GM12878 (cell line): ENCODE measurements around the gene PSMB9. TPM values are rescaled to one million over a fixed set of nuclear protein-coding genes. Genes with fewer than 3 reads are reported as not detected.

Experiments used
- ATF7 ChIP-seq: fragments of 450-650 bp; IDR thresholded peaks from 2 replicates; pipeline ENCODE4 v1.6.1; 2016; ENCODE audit warnings: low read depth, mild to moderate bottlenecking
- DPF2 ChIP-seq: fragments of 450-650 bp; IDR thresholded peaks from 2 replicates; pipeline ENCODE4 v1.6.1; 2017; ENCODE audit warnings: mild to moderate bottlenecking
- MYC ChIP-seq: IDR thresholded peaks from 2 replicates; pipeline ENCODE4 v1.6.1; 2011; ENCODE audit warnings: mild to moderate bottlenecking, low read length, moderate library complexity, inconsistent platforms; ENCODE audit not compliant: insufficient read depth, insufficient replicate concordance, insufficient read length, severe bottlenecking
- NBN ChIP-seq: fragments of 450-650 bp; IDR thresholded peaks from 2 replicates; pipeline ENCODE4 v1.6.1; 2016
- NR2C1 ChIP-seq: fragments of 450-650 bp; IDR thresholded peaks from 2 replicates; pipeline ENCODE4 v1.6.1; 2017; ENCODE audit warnings: antibody characterized with exemption, mild to moderate bottlenecking, moderate library complexity
- NRF1 ChIP-seq: conservative IDR thresholded peaks from 2 replicates; pipeline ENCODE4 v1.6.1; 2011; ENCODE audit warnings: mild to moderate bottlenecking, low read depth, low read length, improper control_type of control experiment
- PML ChIP-seq: IDR thresholded peaks from 2 replicates; pipeline ENCODE4 v1.6.1; 2012; ENCODE audit warnings: low read length, inconsistent platforms
- RAD51 ChIP-seq: fragments of 450-650 bp; IDR thresholded peaks from 2 replicates; pipeline ENCODE4 v1.6.1; 2016; ENCODE audit warnings: moderate library complexity, mild to moderate bottlenecking, inconsistent platforms
- SREBF1 ChIP-seq: IDR thresholded peaks from 2 replicates; pipeline ENCODE4 v1.6.1; 2012; ENCODE audit warnings: mild to moderate bottlenecking, low read length
- WRNIP1 ChIP-seq: IDR thresholded peaks from 2 replicates; pipeline ENCODE4 v1.6.1; 2011; ENCODE audit warnings: low read depth, low read length, improper control_type of control experiment, borderline replicate concordance
- YY1 ChIP-seq: IDR thresholded peaks from 2 replicates; pipeline ENCODE4 v1.6.1; 2011; ENCODE audit warnings: low read depth, mild to moderate bottlenecking, low read length
- ZNF384 ChIP-seq: IDR thresholded peaks from 2 replicates; pipeline ENCODE4 v1.6.1; 2012; ENCODE audit warnings: low read depth, mild to moderate bottlenecking, low read length, improper control_type of control experiment, borderline replicate concordance
- polyA plus RNA-seq, 11 experiments: library from polyadenylated mRNA; depleted of rRNA in 4 of 11; unstranded in 6 of 11; stranded (reverse) in 5 of 11; fragments of >200 nt; fragmentation: Nextera tagmentation in 4 of 11; fragmentation: Illumina TruSeq in 1 of 11; extraction: Ambion mirVana in 4 of 11; extraction: Trizol in 1 of 11; gene quantifications; 1 replicate in 1 of 11; 2 replicates in 10 of 11; pipeline versions ENCODE4 v1.2.1 to v1.2.3, GENCODE V29; 2011 to 2016; ENCODE audit warnings: inconsistent platforms in 2 of 11, missing spikeins in 2 of 11, low read depth in 1 of 11
- total RNA-seq, 4 experiments: library from RNA; depleted of rRNA in 3 of 4; stranded (reverse); fragments of >200 nt in 3 of 4; fragmentation: Illumina TruSeq in 1 of 4; extraction: Trizol in 1 of 4; gene quantifications; 2 replicates each; pipeline versions ENCODE4 v1.2.1 to v1.2.3, GENCODE V29; 2013 to 2021
- TF ChIP-seq, protein P1 (sequence below): IDR thresholded peaks from 2 replicates; pipeline ENCODE4 v1.6.1; 2011; ENCODE audit warnings: mild to moderate bottlenecking, low read depth, low read length, moderate library complexity; ENCODE audit not compliant: insufficient replicate concordance
- TF ChIP-seq, protein P2 (sequence below): IDR thresholded peaks from 2 replicates; pipeline ENCODE4 v1.6.1; 2012; ENCODE audit warnings: low read length, inconsistent platforms
- TF ChIP-seq, protein P3 (sequence below): IDR thresholded peaks from 2 replicates; pipeline ENCODE4 v1.6.1; 2012; ENCODE audit warnings: mild to moderate bottlenecking, low read depth, low read length
- TF ChIP-seq, protein P4 (sequence below): fragments of 450-650 bp; formaldehyde crosslinking; IDR thresholded peaks from 2 replicates; pipeline ENCODE4 v1.5.0; 2022; ENCODE audit warnings: mild to moderate bottlenecking, missing genetic modification characterization
- TF ChIP-seq, protein P5 (sequence below): fragments of 450-650 bp; formaldehyde crosslinking; IDR thresholded peaks from 2 replicates; pipeline ENCODE4 v1.4.0; 2020; ENCODE audit warnings: mild to moderate bottlenecking, moderate library complexity

PSMB9 gene
- total and polyA plus RNA-seq, 10 of the 15 experiments (the other 5 are each of a cell fraction or from before 2014, with no cell fraction given), result 167 to 517 (median 275) TPM

DNA sequence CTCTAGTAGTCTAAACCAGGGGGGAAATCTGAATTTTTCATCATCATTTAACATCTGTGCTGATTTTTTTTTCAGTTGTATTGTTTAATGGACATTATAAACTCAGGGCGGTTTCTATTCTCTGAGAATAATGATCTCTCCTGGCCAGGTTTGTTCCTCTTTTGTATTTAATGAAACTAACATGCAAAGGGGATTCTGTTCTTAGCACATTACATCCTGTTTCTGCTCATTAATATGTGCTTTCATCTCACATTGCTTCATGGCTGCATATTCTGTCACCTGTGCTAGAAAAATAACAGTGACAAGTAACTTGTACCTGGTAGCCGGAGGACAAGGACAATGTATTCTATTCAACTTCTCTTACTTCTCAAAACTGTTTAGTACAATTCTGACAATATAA lies 38.0 kb upstream of the PSMB9 start (continued):
- TF ChIP-seq, protein P1, sequence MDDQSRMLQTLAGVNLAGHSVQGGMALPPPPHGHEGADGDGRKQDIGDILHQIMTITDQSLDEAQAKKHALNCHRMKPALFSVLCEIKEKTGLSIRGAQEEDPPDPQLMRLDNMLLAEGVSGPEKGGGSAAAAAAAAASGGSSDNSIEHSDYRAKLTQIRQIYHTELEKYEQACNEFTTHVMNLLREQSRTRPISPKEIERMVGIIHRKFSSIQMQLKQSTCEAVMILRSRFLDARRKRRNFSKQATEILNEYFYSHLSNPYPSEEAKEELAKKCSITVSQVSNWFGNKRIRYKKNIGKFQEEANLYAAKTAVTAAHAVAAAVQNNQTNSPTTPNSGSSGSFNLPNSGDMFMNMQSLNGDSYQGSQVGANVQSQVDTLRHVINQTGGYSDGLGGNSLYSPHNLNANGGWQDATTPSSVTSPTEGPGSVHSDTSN, result no peak
- TF ChIP-seq, protein P2, sequence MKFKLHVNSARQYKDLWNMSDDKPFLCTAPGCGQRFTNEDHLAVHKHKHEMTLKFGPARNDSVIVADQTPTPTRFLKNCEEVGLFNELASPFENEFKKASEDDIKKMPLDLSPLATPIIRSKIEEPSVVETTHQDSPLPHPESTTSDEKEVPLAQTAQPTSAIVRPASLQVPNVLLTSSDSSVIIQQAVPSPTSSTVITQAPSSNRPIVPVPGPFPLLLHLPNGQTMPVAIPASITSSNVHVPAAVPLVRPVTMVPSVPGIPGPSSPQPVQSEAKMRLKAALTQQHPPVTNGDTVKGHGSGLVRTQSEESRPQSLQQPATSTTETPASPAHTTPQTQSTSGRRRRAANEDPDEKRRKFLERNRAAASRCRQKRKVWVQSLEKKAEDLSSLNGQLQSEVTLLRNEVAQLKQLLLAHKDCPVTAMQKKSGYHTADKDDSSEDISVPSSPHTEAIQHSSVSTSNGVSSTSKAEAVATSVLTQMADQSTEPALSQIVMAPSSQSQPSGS, result peak; percentile 40; the same call in 1 of the 2 replicates
- TF ChIP-seq ZNF384, result peak; percentile 44; the same call in 1 of the 2 replicates
- TF ChIP-seq WRNIP1, result no peak
- TF ChIP-seq NRF1, result no peak
- TF ChIP-seq NBN, result no peak
- no peak for TF ChIP-seq SREBF1
- no peak for TF ChIP-seq DPF2
- no peak; the same call in 1 of the 2 replicates for TF ChIP-seq PML
- no peak for TF ChIP-seq MYC
- no peak for TF ChIP-seq NR2C1
- TF ChIP-seq, protein P3, sequence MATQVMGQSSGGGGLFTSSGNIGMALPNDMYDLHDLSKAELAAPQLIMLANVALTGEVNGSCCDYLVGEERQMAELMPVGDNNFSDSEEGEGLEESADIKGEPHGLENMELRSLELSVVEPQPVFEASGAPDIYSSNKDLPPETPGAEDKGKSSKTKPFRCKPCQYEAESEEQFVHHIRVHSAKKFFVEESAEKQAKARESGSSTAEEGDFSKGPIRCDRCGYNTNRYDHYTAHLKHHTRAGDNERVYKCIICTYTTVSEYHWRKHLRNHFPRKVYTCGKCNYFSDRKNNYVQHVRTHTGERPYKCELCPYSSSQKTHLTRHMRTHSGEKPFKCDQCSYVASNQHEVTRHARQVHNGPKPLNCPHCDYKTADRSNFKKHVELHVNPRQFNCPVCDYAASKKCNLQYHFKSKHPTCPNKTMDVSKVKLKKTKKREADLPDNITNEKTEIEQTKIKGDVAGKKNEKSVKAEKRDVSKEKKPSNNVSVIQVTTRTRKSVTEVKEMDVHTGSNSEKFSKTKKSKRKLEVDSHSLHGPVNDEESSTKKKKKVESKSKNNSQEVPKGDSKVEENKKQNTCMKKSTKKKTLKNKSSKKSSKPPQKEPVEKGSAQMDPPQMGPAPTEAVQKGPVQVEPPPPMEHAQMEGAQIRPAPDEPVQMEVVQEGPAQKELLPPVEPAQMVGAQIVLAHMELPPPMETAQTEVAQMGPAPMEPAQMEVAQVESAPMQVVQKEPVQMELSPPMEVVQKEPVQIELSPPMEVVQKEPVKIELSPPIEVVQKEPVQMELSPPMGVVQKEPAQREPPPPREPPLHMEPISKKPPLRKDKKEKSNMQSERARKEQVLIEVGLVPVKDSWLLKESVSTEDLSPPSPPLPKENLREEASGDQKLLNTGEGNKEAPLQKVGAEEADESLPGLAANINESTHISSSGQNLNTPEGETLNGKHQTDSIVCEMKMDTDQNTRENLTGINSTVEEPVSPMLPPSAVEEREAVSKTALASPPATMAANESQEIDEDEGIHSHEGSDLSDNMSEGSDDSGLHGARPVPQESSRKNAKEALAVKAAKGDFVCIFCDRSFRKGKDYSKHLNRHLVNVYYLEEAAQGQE, result no peak
- TF ChIP-seq, protein P4, sequence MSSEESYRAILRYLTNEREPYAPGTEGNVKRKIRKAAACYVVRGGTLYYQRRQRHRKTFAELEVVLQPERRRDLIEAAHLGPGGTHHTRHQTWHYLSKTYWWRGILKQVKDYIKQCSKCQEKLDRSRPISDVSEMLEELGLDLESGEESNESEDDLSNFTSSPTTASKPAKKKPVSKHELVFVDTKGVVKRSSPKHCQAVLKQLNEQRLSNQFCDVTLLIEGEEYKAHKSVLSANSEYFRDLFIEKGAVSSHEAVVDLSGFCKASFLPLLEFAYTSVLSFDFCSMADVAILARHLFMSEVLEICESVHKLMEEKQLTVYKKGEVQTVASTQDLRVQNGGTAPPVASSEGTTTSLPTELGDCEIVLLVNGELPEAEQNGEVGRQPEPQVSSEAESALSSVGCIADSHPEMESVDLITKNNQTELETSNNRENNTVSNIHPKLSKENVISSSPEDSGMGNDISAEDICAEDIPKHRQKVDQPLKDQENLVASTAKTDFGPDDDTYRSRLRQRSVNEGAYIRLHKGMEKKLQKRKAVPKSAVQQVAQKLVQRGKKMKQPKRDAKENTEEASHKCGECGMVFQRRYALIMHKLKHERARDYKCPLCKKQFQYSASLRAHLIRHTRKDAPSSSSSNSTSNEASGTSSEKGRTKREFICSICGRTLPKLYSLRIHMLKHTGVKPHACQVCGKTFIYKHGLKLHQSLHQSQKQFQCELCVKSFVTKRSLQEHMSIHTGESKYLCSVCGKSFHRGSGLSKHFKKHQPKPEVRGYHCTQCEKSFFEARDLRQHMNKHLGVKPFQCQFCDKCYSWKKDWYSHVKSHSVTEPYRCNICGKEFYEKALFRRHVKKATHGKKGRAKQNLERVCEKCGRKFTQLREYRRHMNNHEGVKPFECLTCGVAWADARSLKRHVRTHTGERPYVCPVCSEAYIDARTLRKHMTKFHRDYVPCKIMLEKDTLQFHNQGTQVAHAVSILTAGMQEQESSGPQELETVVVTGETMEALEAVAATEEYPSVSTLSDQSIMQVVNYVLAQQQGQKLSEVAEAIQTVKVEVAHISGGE (CRISPR knock-in tag), result no peak
- TF ChIP-seq YY1, result no peak
- TF ChIP-seq ATF7, result peak; percentile 67; the same call in 1 of the 2 replicates
- TF ChIP-seq, protein P5, sequence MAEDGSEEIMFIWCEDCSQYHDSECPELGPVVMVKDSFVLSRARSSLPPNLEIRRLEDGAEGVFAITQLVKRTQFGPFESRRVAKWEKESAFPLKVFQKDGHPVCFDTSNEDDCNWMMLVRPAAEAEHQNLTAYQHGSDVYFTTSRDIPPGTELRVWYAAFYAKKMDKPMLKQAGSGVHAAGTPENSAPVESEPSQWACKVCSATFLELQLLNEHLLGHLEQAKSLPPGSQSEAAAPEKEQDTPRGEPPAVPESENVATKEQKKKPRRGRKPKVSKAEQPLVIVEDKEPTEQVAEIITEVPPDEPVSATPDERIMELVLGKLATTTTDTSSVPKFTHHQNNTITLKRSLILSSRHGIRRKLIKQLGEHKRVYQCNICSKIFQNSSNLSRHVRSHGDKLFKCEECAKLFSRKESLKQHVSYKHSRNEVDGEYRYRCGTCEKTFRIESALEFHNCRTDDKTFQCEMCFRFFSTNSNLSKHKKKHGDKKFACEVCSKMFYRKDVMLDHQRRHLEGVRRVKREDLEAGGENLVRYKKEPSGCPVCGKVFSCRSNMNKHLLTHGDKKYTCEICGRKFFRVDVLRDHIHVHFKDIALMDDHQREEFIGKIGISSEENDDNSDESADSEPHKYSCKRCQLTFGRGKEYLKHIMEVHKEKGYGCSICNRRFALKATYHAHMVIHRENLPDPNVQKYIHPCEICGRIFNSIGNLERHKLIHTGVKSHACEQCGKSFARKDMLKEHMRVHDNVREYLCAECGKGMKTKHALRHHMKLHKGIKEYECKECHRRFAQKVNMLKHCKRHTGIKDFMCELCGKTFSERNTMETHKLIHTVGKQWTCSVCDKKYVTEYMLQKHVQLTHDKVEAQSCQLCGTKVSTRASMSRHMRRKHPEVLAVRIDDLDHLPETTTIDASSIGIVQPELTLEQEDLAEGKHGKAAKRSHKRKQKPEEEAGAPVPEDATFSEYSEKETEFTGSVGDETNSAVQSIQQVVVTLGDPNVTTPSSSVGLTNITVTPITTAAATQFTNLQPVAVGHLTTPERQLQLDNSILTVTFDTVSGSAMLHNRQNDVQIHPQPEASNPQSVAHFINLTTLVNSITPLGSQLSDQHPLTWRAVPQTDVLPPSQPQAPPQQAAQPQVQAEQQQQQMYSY (CRISPR knock-in tag), result no peak
- TF ChIP-seq RAD51, result no peak; the same call in 1 of the 2 replicates
